PC-9 (cell line): ENCODE results near the gene NEDD8.

Experiments
- EZH2 ChIP-seq: fragments of 200-600 bp; sonication (generic); IDR thresholded peaks from 2 replicates; pipeline ENCODE4 v1.8.0; 2017; ENCODE audit warnings: antibody characterized with exemption, low read depth
- TF ChIP-seq, protein P1 (sequence below): fragments of 200-600 bp; sonication (generic); conservative IDR thresholded peaks from 2 replicates; pipeline ENCODE4 v1.6.1; 2017; ENCODE audit warnings: mixed run types, antibody characterized with exemption, mild to moderate bottlenecking, moderate library complexity

DNA sequence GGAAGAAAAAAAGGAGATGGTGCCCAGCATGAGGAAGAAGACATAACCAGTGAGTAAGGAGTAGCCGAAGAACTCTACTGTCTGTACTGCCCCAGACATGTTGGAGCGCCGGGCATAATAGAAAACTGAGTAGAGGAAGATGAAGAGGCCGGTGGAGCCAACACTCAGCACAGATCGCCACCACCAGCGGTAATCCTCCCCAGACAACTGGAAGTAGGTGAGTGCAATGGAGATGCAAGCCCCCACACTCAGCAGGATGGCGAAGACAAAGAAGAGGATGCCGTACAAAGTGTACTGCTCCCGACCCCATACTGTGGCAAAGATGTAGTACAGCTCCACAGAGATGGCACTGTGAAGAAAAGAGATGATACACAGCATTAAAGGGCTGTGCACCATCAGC, 42.7 kb downstream of the NEDD8 start:
- TF ChIP-seq, protein P1, sequence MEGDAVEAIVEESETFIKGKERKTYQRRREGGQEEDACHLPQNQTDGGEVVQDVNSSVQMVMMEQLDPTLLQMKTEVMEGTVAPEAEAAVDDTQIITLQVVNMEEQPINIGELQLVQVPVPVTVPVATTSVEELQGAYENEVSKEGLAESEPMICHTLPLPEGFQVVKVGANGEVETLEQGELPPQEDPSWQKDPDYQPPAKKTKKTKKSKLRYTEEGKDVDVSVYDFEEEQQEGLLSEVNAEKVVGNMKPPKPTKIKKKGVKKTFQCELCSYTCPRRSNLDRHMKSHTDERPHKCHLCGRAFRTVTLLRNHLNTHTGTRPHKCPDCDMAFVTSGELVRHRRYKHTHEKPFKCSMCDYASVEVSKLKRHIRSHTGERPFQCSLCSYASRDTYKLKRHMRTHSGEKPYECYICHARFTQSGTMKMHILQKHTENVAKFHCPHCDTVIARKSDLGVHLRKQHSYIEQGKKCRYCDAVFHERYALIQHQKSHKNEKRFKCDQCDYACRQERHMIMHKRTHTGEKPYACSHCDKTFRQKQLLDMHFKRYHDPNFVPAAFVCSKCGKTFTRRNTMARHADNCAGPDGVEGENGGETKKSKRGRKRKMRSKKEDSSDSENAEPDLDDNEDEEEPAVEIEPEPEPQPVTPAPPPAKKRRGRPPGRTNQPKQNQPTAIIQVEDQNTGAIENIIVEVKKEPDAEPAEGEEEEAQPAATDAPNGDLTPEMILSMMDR, result no peak
- no peak for TF ChIP-seq EZH2
